Type B pancreatic cell (in vitro differentiated cells): Measurements from ENCODE around the gene IRS1. TPM values are rescaled to one million over a fixed set of nuclear protein-coding genes. Genes with fewer than 3 reads are reported as not detected.

Experiments used
- DNase-seq: peaks from one replicate; pipeline ENCODE4 v3.0.0; 2021; ENCODE audit warnings: mixed read lengths; ENCODE audit not compliant: unreplicated experiment; ENCODE audit errors: extremely low spot score
- H3K27ac Mint-ChIP-seq: 2 replicates; pipeline ENCODE4 v1.8.0; 2021; ENCODE audit warnings: mild to moderate bottlenecking, mixed read lengths
- H3K27me3 Mint-ChIP-seq: 2 replicates; pipeline ENCODE4 v1.8.0; 2021; ENCODE audit warnings: mixed read lengths
- H3K36me3 Mint-ChIP-seq: 2 replicates; pipeline ENCODE4 v1.8.0; 2021; ENCODE audit warnings: mixed read lengths
- H3K4me1 Mint-ChIP-seq: one replicate; pipeline ENCODE4 v1.8.0; 2021; ENCODE audit warnings: mixed read lengths; ENCODE audit not compliant: unreplicated experiment
- H3K4me3 Mint-ChIP-seq: 2 replicates; pipeline ENCODE4 v1.8.0; 2021; ENCODE audit warnings: mild to moderate bottlenecking, mixed read lengths
- H3K9me3 Mint-ChIP-seq: 2 replicates; pipeline ENCODE4 v1.8.0; 2021; ENCODE audit warnings: mixed read lengths
- CTCF ChIP-seq: fragments of 200-600 bp; sonication (generic); conservative IDR thresholded peaks from 2 replicates; pipeline ENCODE4 v1.5.0; 2021; ENCODE audit warnings: antibody characterized with exemption, mild to moderate bottlenecking
- total RNA-seq: library from RNA; stranded (reverse); gene quantifications from 2 replicates; pipeline ENCODE4 v1.2.1, GENCODE V29; 2021; ENCODE audit warnings: low replicate concordance

Gene IRS1
- total RNA-seq, 1 donor from 2014 or later = 25.9 TPM

- no peak overlapping the region for H3K4me3 Mint-ChIP-seq
- H3K9me3 Mint-ChIP-seq = no peaks in the 10 kb centered on the region
- no peak overlapping the region for H3K27ac Mint-ChIP-seq
- H3K36me3 Mint-ChIP-seq = no peaks in the 10 kb centered on the region
- H3K4me1 Mint-ChIP-seq = peaks cover 28% of the 10 kb centered on the region
- no peaks in the 10 kb centered on the region for H3K27me3 Mint-ChIP-seq
- no peak for DNase-seq
- no peak for TF ChIP-seq CTCF
Observed at GRCh38 chr2:226726546-226726945, 73.1 kb downstream of the IRS1 start.

DNA sequence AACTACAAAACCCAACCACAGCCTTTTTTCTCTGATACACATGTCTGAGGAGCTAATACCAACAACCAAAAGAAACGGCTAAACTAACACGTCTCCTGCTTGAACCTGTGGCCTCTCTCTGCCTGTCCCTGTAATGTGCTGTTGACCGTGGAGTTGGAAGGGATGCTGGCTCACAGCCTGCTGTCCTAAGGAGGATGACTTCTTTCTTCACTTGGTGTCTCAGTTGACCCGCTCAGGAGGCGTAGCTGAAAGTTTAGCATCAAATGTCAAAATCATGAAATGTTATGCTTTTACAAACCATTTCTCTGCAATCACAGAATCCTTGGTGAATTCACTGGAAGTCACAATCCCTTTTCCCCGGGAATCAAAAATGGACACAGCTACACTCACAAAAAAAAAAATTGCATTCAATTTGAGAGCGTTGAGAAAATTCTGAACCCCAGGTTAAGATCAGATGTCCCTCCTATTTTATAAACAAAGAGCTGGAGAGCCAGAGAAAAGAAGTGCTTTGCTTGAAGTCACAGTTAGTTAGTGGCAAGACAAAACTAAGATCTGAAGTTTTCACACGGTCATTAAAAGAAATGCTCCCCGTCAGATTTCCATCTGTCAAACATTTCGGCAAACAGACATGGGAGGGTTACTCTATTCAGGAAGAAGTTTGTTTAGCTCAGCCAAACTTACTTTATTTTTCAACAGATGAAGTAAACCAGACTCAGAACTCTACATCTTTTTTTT lies 74.3 kb downstream of the IRS1 start:
- no peak for DNase-seq
- no peak for TF ChIP-seq CTCF
- Mint-ChIP-seq H3K9me3 (no peaks in the 10 kb centered on the region), H3K27ac (peak overlapping the region; percentile 78), H3K27me3 (no peaks in the 10 kb centered on the region), H3K36me3 (no peaks in the 10 kb centered on the region), H3K4me1 (peaks cover 36% of the 10 kb centered on the region), H3K4me3 (peak overlapping the region; percentile 46)

DNA sequence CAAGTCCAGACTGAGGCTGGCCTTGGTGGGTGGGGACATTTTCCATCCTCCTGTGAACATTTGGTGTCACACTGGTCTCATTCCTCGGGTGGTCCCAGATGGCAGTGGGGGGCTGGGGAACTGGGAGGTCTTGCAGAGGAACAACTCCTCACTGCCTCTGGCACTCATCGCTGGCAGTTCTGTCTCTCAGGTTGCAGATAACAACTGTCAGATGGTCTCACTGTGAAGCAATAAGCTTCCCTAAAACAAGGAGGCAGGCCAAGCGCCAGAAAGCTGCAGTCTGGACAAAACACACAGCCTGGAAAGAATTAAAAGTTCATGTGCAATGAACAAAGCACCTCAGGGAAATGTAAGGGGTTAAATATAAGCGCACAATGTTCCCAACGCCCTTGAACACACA lies 78.1 kb downstream of the IRS1 start:
- Mint-ChIP-seq H3K27ac (no peak overlapping the region), H3K27me3 (no peaks in the 10 kb centered on the region), H3K4me3 (no peak overlapping the region), H3K36me3 (no peaks in the 10 kb centered on the region), H3K9me3 (no peaks in the 10 kb centered on the region), H3K4me1 (peaks cover 27% of the 10 kb centered on the region)
- TF ChIP-seq CTCF = no peak
- no peak for DNase-seq

DNA sequence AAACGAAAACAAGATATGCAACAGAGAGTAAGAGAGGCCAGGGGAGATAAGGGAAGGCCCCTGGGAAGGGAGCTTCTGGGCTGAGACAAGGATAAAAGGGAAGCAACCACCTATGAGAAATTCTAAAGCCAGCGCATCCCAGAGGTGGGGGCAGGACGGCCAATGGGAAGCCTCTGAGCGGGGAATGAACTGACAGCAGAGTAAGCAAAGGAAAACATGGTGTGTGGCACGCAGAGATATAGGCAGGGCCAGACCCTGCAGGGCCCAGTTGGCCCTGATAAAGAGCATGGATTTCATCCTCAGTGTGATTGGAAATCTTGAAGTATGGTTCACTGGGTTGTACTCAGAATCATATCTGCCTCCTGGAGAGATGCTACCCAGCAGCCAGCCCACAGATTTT lies 78.7 kb downstream of the IRS1 start:
- H3K9me3 Mint-ChIP-seq = no peaks in the 10 kb centered on the region

DNA sequence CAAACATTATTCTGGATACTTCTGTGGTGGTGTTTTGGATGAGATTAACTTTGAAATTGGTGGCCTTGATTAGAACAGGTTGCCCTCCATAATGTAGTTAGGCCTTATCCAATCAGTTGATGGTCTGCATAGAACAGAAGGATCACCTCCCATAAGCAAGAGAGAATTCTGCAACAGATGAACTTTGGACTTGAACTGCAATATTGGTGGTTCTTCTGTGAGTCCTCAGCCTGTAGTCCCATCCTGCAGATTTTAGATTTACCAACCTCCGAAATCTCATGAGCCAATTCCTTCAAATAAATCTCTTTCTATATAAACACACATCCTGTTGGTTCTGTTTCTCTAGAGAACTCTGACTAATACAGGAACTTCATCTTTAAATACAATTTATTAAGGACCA lies 81.9 kb downstream of the IRS1 start:
- no peaks in the 10 kb centered on the region for H3K27me3 Mint-ChIP-seq
- no peak for TF ChIP-seq CTCF

More for the DNA sequence above, 78.7 kb downstream of the IRS1 start:
- Mint-ChIP-seq H3K4me1 (peaks cover 24% of the 10 kb centered on the region), H3K36me3 (no peaks in the 10 kb centered on the region), H3K27ac (no peak overlapping the region), H3K27me3 (no peaks in the 10 kb centered on the region), H3K4me3 (peak overlapping the region; percentile 29)
- no peak for TF ChIP-seq CTCF
- no peak for DNase-seq

DNA sequence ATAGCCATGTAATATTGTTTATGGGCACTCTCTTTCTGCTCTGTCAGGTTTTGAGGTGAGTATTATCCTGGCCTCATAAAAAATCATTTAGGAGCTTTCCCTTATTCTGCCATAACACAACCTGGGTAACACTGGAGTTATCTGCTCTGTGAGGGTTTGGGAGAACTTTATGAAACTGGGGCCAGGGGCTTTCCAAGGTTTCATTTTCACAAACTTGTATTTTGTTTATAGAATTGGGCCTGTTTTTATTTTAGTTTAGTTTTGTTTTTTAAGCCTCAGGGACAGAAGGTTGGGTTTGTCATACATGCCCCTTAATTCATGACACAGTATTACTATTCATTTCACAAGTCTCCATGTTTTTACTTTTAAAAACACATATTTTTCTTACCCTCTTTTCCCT lies 83.5 kb downstream of the IRS1 start:
- TF ChIP-seq CTCF = no peak
- Mint-ChIP-seq H3K36me3 (no peaks in the 10 kb centered on the region), H3K9me3 (no peaks in the 10 kb centered on the region), H3K27me3 (no peaks in the 10 kb centered on the region), H3K4me1 (peaks cover 6% of the 10 kb centered on the region), H3K4me3 (no peak overlapping the region), H3K27ac (no peak overlapping the region)
- no peak for DNase-seq

More for the DNA sequence above, 81.9 kb downstream of the IRS1 start:
- peaks cover 8% of the 10 kb centered on the region for H3K4me1 Mint-ChIP-seq
- H3K27ac Mint-ChIP-seq = no peak overlapping the region
- H3K9me3 Mint-ChIP-seq = no peaks in the 10 kb centered on the region
- H3K4me3 Mint-ChIP-seq = no peak overlapping the region
- no peak for DNase-seq
- H3K36me3 Mint-ChIP-seq = no peaks in the 10 kb centered on the region
